Caco-2 (cell line): ENCODE measurements around the gene PCDHAC2. TPM values are rescaled to one million over a fixed set of nuclear protein-coding genes. Genes with fewer than 3 reads are reported as not detected.

Source experiments
- BruUV-seq: library from RNA; stranded (reverse); fragments of 400-500 nt; replicated peaks from 2 replicates; lab custom pipeline; 2021; lab: Mats Ljungman, UMichigan
- CTCF ChIA-PET: fragments of 300-600 bp; sonication (Branson Sonifier 250); formaldehyde crosslinking; loops from one replicate; lab custom pipeline; 2022; ENCODE audit warnings: antibody characterized with exemption; lab: Charles Lee
- POLR2A ChIA-PET: fragments of 300-600 bp; sonication (Branson Sonifier 250); formaldehyde crosslinking; loops from one replicate; lab custom pipeline; 2022; ENCODE audit warnings: antibody characterized with exemption; lab: Charles Lee
- DNase-seq, 2 experiments: peaks; one replicate each; pipeline versions ENCODE4 v3.0.0 to v3.0.0-alpha.2; 2020 to 2022
- H3K27me3 ChIP-seq: replicated peaks from 2 replicates; pipeline ENCODE4 v1.6.0; 2011; ENCODE audit warnings: low read length; ENCODE audit not compliant: control insufficient read depth, insufficient read depth
- H3K36me3 ChIP-seq: 2 replicates; pipeline ENCODE4 v1.5.1; 2011; ENCODE audit warnings: low read length; ENCODE audit not compliant: control insufficient read depth, insufficient read depth
- H3K4me1 ChIP-seq: fragments of 250-450 bp; sonication (Bioruptor Pico); 2 replicates; pipeline ENCODE4 v1.5.1; 2020; ENCODE audit warnings: mild to moderate bottlenecking
- H3K4me3 ChIP-seq: 2 replicates; pipeline ENCODE4 v1.5.1; 2011; ENCODE audit warnings: low read depth, mild to moderate bottlenecking, control low read depth, low read length
- H3K9me3 ChIP-seq: fragments of 250-450 bp; sonication (Bioruptor Pico); 2 replicates; pipeline ENCODE4 v1.5.1; 2020; ENCODE audit warnings: mild to moderate bottlenecking, moderate library complexity
- H3K27ac Mint-ChIP-seq: one replicate; pipeline ENCODE4 v1.8.0; 2022; ENCODE audit warnings: mixed read lengths; ENCODE audit not compliant: unreplicated experiment
- H3K27me3 Mint-ChIP-seq: one replicate; pipeline ENCODE4 v1.8.0; 2022; ENCODE audit warnings: mixed read lengths; ENCODE audit not compliant: insufficient read depth, unreplicated experiment
- H3K36me3 Mint-ChIP-seq: one replicate; pipeline ENCODE4 v1.8.0; 2022; ENCODE audit warnings: mild to moderate bottlenecking, mixed read lengths; ENCODE audit not compliant: insufficient read depth, unreplicated experiment
- H3K4me1 Mint-ChIP-seq: one replicate; pipeline ENCODE4 v1.8.0; 2022; ENCODE audit warnings: low read depth, mixed read lengths; ENCODE audit not compliant: unreplicated experiment
- H3K4me3 Mint-ChIP-seq: one replicate; pipeline ENCODE4 v1.8.0; 2022; ENCODE audit warnings: mild to moderate bottlenecking, moderate library complexity, mixed read lengths; ENCODE audit not compliant: unreplicated experiment
- H3K9me3 Mint-ChIP-seq: one replicate; pipeline ENCODE4 v1.8.0; 2022; ENCODE audit warnings: mixed read lengths; ENCODE audit not compliant: unreplicated experiment
- CTCF ChIP-seq, 2 experiments: fragments of 200-600 bp in 1 of 2; IDR thresholded peaks; 1 replicate in 1 of 2; 2 replicates in 1 of 2; pipeline versions ENCODE4 v1.5.1 to v1.8.0; 2011 to 2022; ENCODE audit warnings: antibody characterized with exemption in 1 of 2, control low read depth in 1 of 2, inconsistent platforms in 1 of 2, low read depth in 1 of 2, low read length in 1 of 2, mild to moderate bottlenecking in 1 of 2, moderate library complexity in 1 of 2; ENCODE audit not compliant: insufficient read depth in 1 of 2, severe bottlenecking in 1 of 2, unreplicated experiment in 1 of 2
- intact Hi-C: fragments of 100-400 bp; cut with micrococcal nuclease; formaldehyde crosslinking; loops from one replicate; pipeline ENCODE4 v1.10.0; 2022; ENCODE audit not compliant: unreplicated experiment
- total RNA-seq: library from RNA; stranded (reverse); gene quantifications from 2 replicates; pipeline ENCODE4 v1.2.3, GENCODE V29; 2022

Gene PCDHAC2
- total RNA-seq, 1 experiment from 2014 or later = not detected

GRCh38 chr5:140982083-140982716 lies 15.9 kb downstream of the PCDHAC2 start:
- H3K4me3 ChIP-seq = no peak overlapping the region
- BruUV-seq = no TSS peak
- CTCF ChIA-PET = no interaction called here
- Mint-ChIP-seq H3K27me3 (peaks cover 3% of the 10 kb centered on the region), H3K4me3 (no peak overlapping the region), H3K36me3 (no peaks in the 10 kb centered on the region), H3K9me3 (no peaks in the 10 kb centered on the region), H3K4me1 (no peaks in the 10 kb centered on the region), H3K27ac (no peak overlapping the region)
- no peaks in the 10 kb centered on the region for H3K4me1 ChIP-seq
- no peaks in the 10 kb centered on the region for H3K9me3 ChIP-seq
- TF ChIP-seq CTCF (IDR thresholded peaks at IDR 0.05; ENCODE audit: insufficient read depth in 1 of 2, low read depth in 1 of 2, low read length in 1 of 2, severe bottlenecking in 1 of 2, unreplicated experiment in 1 of 2) = no peak
- intact Hi-C loops = no loop called here
- POLR2A ChIA-PET = no interaction called here
- DNase-seq = no peak
- H3K27me3 ChIP-seq = no peaks in the 10 kb centered on the region
- H3K36me3 ChIP-seq = no peaks in the 10 kb centered on the region

- peaks cover 3% of the 10 kb centered on the region for H3K27me3 Mint-ChIP-seq
- H3K4me1 Mint-ChIP-seq = no peaks in the 10 kb centered on the region
- Histone ChIP-seq H3K9me3 (no peaks in the 10 kb centered on the region), H3K4me1 (no peaks in the 10 kb centered on the region), H3K27me3 (no peaks in the 10 kb centered on the region), H3K4me3 (no peak overlapping the region), H3K36me3 (no peaks in the 10 kb centered on the region)
- intact Hi-C loops = no loop called here
- H3K36me3 Mint-ChIP-seq = no peaks in the 10 kb centered on the region
- no peak overlapping the region for H3K27ac Mint-ChIP-seq
- no peak for DNase-seq
- TF ChIP-seq CTCF (IDR thresholded peaks at IDR 0.05; ENCODE audit: insufficient read depth in 1 of 2, low read depth in 1 of 2, low read length in 1 of 2, severe bottlenecking in 1 of 2, unreplicated experiment in 1 of 2) = no peak
- no peaks in the 10 kb centered on the region for H3K9me3 Mint-ChIP-seq
- ChIA-PET CTCF (no interaction called here), POLR2A (no interaction called here)
- no TSS peak for BruUV-seq
- H3K4me3 Mint-ChIP-seq = no peak overlapping the region
These were observed 19.8 kb downstream of the PCDHAC2 start for GRCh38 chr5:140986117-140986521.

GRCh38 chr5:140988100-140988499 lies 21.8 kb downstream of the PCDHAC2 start:
- ChIA-PET CTCF (no interaction called here), POLR2A (no interaction called here)
- Mint-ChIP-seq H3K9me3 (no peaks in the 10 kb centered on the region), H3K4me1 (no peaks in the 10 kb centered on the region), H3K27me3 (no peaks in the 10 kb centered on the region), H3K36me3 (no peaks in the 10 kb centered on the region), H3K4me3 (no peak overlapping the region), H3K27ac (no peak overlapping the region)
- no peak overlapping the region for H3K4me3 ChIP-seq
- H3K4me1 ChIP-seq = no peaks in the 10 kb centered on the region
- no peak for DNase-seq
- no peaks in the 10 kb centered on the region for H3K36me3 ChIP-seq
- BruUV-seq = no TSS peak
- H3K27me3 ChIP-seq = no peaks in the 10 kb centered on the region
- intact Hi-C loops = no loop called here
- no peaks in the 10 kb centered on the region for H3K9me3 ChIP-seq
- no peak for TF ChIP-seq CTCF (IDR thresholded peaks at IDR 0.05; ENCODE audit: insufficient read depth in 1 of 2, low read depth in 1 of 2, low read length in 1 of 2, severe bottlenecking in 1 of 2, unreplicated experiment in 1 of 2)
